GM19035 (cell line): ENCODE data around the gene AGBL4.

Source experiments
- ATAC-seq: cut with Tn5 transposase; IDR thresholded peaks from one replicate; pipeline ENCODE4 v1.9.1; 2021; ENCODE audit not compliant: unreplicated experiment

The AGBL4 gene

DNA sequence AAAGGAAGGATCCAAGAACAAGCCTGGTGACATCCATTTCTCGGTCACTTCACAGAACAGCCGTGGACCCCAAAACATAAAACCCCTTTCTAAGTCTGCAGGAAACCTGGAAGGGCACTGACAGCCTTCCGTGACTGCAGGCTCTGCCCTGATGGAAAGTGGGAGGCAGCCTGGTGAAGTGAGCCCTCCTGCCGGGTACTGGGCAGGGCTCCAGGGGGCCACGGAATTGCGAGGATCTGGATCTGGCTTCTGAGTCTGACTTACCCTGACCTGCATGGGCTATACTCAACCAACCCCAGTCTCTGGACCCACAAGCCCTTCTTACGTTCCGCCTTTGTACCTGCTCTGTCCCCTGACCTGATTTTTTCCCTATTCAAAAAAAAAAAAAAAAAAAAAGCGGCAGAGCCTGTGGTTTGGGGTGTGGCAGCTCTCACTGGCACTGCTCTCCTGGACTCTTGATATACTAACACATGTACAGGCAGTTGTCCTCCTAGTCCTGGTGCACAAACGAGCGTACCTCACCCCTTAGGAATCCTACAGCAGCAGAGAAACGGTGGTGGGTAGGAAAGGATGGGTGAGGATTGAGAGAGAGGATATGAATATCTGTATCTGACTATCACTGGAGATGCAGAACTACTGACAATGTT is 1330.0 kb downstream of the AGBL4 start:
- ATAC-seq: no peak

DNA sequence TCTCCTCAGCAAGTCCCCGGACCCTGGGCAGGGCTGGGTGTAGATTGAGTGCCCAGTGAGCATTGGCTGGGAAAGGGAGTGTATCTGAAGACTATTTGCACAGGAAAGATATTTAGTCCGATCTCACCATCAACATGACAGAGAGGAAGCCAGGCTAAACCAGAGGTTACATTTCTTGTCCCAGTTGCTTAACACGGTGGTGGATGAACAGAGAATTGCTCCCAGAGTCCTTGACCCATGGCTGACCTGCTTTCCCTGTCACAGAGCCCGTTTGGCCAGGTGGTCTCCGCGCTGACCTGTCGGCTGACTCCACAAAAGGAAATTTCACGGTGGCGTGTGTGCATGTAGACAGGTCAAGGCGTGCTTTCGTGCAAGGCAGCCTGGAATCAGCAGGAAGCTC is 1330.6 kb downstream of the AGBL4 start:
- no peak for ATAC-seq

DNA sequence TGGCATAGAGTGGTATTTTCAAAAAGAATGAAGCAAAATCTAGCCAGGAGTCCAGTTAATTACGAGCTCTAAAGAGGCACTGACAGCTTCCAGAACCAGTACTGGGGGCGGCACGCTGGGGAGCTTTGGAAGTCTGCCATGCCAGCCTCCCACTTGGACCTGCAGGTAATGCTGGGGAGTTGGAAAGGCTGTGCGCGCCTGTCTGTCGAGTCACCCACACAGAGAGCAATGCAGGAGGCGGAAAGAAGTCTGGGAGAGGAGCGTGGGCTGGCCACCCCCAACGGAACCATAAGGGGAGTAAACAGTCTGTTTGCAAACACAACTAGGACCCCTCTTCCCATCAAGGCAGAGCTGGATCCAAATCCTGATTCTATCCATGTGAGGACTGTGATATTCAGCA is 1331.5 kb downstream of the AGBL4 start:
- no peak for ATAC-seq

DNA sequence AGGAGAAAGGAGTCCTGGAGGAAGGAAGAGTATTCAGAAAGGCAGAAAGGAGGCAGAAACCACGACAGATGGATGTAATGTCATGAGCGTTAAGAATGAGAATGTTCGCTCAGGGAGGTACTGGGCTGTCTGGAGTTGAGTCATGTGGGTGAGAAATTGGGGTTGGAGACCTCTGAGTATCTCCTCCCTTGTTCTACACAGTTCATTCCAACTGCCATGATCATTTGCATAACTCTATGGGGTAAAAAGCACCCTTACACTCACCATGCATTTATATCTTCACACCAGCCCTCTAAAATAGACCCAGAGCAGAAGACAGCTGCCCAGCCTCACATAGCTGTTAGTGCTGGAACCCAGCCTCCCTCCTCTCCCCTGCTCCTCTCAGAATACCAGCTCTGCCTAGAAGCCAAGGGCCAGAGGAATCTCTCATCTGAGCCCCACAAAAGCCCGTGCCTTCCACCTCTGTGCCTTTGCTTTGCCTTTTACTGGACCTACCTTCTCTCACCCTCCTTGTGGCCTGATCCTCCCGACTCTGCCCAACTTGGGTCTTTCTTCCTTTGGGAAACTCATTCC is 1332.2 kb downstream of the AGBL4 start:
- no peak for ATAC-seq

DNA sequence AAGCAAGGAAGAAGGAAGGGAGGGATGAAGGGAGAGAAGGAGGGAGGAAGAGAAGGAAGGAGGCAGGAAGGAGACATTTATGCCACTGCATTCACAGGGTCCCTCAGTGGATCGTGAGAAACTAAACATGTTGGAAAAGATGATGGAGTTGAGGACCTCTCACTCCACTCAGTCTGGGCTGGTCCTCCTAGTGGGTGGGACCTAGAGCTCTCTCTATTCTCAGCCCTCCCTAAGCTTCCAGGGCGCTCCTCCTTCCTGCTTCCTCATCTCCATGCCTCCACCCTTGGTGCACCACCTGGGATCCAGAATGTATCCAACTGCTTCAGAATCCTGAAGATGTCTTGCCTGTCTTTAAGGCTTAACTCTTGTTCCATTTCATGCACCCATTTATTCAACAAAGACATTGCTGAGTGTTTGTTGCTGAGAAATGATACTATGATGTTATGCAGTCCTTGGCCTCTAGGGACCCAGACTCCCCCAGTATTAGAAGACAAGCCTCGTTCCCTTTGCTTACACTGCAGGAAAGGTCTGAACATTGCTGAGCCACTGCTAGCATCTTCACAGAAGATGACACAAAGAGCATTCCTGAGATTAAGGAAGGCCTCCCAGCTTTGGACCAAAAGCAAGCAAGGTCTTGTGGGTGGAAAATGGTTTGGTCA is 1335.5 kb downstream of the AGBL4 start:
- peak; percentile 74 for ATAC-seq

DNA sequence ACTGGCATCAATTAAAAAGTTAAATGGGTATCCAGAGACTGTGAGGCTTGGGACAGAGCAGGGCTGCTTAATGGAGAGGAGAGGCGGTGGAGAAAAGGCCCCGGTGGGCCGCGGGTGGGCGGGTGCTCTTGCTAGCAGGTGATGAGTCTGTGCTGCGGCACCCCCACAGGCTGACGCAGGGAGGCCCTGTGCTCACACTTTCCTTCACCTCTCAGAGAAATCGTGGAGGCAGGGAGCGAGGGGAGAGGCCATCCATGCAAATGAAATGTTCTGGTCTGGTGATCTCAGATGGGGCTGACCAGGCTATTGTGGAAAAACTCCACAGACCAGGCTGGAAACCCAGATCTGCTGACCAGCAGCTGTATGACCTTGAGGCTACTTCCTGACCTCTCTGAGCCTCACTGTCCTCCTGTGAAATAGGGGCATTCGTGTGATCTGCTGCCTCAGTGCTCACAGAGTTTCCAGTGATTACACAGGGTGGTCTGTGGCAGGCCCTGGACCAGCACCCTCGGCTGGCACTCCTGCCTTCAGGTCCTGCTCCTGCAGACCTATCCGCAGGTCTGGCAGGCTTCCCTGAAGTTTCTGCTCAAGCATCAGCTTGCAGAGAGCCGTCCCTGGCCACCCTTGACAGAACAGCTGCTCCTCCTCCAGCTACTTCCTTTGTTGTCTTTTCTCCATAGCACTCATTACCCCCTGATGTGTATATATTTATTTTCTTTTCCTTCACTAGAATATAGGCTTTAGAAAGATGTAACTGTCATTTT is 1336.3 kb downstream of the AGBL4 start:
- ATAC-seq: no peak

DNA sequence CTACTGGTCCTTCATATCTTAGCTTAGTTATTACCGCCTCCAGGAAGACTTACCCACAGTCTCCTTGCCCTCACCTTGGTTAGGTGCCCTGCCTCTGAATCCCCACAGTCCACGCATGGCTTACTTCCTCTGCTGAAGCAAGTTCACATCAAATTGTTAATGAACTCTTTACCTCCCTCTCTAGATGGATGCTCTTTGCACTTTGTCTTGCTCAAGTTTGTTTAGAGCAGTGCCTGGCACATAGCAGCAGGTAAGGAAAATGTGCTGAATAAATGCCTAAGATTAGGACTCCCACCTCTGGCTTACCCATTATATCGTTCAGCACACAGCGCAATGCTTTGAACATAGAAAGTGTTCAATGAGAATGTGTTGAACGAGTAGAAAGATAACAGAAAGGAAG is 1337.6 kb downstream of the AGBL4 start:
- no peak for ATAC-seq

DNA sequence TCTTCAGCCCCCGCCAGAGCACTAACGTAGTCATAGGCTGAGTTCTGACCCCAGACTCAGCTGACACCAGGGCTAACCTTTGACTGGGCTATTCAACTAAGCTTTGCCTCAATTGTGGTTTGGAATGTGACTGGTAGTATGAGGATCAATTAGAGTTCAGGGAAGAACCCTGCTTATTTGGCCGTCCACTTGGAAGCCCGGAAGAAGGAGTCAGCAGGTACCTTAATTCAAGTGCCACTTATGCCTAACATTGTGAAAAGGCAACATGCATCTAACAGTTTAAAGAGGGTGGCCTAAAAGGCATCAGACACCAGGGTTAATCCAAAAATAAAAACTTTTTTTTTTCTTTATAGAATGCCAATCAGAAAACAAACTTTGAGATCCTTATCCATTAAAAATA is 1339.4 kb downstream of the AGBL4 start:
- no peak for ATAC-seq

DNA sequence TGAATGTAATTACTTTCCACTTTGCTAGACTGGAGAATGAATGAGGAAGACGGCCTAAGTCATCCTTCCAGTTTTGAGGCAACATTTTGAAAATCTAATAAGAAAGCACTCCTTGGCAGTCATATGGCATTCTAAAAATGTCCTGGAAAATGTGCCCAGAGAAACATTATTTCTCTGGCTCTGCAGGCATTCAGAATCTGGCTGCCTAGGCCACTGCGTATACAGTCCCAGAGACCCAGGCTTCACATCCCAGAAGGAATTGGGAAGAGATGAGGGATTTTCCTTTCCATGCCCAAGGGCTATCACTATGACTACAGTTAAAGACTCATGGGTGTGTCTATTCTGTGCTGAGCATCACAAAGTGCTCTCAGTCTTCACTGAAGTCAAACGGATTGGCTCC is 1339.9 kb downstream of the AGBL4 start:
- no peak for ATAC-seq

DNA sequence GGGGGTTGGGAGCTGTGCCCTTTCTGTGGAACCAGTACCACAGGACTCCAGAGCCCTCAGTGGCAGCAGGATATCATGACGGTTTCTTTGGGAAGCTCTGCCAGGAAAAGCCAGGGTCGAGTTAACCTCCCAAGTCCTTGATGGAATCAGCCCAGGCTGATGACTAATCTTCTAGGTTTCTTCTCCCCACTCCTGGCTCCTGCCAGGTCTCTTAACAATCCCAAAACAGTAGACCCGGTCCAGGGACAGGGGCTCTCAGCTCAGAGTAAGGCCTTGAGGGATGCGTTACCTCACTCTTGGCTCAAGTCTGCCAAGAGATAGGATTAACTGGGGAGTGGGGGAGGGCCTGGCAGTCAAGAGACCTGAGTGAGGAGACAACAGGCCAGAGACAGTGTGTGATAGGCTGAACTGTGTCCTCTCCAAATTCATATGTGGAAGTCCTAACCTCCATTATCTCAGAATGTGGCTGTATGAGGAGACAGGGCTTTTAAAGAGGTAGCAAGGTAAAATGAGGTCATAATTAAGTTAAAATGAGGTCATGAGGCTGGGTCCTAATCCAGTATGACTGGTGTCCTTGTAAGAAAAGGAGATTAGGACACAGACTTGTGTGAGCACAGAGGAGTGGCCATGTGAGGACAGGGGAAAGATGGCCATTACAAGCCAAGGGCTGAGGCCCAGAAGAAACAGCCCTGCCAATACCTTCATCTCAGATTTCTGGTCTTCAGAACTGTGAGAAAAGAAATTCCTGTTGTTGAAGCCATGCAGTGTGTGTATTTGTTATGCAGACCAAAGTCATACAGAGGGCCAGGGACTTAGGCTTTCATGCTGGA is 1342.1 kb downstream of the AGBL4 start:
- no peak for ATAC-seq

DNA sequence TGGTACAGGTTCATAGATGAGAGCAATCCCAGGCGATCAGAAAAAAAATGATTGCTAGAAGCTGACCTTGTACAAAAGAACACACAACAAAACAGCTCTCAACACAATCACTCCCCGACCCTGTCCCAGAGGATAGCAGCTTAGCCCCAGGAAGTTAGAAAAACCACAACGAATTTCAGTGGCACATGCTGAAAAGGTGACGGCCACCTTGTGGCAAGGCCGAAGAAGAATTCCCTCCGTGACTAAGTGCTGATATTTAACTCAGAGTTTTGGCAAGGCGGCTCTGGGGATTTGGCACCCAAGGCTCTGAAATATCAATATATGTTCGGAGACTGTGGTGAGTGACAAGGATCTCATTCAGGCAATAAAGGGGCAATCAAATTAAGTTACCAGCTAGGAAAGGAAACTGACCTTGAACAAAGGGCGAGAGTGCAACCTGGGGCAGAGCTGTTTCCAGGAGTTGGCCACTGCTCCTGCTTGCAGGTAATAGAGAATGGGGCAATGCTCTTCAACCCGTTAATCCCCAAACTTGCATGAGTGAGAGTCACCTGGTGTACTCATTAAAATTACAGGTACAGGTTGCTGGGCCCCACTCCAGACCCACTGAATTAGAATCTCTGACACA is 1343.2 kb downstream of the AGBL4 start:
- ATAC-seq: no peak

DNA sequence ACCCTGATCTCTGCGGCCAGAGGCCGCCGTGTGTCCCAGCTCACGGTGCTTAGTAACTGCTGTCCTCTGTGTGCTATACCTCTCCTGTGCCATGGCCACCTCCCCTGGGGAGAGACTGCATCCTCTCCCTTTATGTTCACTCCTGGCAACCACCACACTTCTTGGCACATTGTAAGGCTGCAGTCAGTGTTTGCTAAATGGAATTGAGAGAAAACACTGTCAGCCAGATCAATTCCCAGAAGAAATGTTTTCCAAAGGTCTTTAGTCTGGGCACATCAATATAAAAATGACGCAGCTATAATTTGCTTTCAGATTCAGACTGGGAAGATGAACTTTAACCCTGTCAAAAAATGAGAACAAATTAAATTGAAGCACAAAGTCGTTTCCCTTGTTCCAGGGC is 1343.9 kb downstream of the AGBL4 start:
- no peak for ATAC-seq

DNA sequence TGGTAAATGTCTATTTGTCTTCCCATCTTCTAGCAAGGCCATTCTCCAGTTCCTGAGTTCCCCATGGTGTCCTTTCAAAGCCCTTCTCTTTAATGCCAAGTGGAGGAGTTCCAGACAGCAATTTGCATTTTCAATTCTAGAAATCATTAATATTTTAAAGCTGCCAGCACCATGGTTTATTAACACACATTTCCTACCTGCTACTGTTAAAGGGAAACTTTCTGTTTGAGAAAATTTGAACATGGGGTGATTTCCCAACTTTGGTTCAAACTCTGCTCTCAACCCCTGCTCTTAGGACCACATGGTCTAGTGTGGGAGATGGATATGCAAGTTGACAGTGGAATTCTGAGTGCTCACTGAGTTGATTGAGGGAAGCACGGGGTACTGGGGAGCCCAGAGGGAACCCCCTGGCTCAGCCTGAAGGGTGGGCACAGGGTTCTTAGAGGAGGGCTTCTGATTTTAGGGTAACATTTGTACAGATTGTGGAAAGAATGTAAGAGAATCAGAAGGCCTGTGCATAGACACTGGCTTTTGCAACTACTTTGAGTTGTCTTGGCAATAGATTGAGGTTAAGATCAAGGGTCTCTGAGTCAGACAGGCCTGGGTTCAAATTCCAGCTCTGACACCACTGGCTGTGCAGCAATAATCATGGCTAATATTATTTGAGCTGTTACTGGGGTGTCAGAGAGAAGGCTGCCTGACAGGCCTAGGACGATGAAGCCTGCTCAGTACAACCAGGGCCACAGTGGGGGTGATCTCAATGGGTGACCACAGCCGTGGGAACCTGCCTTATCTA is 1344.8 kb downstream of the AGBL4 start:
- no peak for ATAC-seq

DNA sequence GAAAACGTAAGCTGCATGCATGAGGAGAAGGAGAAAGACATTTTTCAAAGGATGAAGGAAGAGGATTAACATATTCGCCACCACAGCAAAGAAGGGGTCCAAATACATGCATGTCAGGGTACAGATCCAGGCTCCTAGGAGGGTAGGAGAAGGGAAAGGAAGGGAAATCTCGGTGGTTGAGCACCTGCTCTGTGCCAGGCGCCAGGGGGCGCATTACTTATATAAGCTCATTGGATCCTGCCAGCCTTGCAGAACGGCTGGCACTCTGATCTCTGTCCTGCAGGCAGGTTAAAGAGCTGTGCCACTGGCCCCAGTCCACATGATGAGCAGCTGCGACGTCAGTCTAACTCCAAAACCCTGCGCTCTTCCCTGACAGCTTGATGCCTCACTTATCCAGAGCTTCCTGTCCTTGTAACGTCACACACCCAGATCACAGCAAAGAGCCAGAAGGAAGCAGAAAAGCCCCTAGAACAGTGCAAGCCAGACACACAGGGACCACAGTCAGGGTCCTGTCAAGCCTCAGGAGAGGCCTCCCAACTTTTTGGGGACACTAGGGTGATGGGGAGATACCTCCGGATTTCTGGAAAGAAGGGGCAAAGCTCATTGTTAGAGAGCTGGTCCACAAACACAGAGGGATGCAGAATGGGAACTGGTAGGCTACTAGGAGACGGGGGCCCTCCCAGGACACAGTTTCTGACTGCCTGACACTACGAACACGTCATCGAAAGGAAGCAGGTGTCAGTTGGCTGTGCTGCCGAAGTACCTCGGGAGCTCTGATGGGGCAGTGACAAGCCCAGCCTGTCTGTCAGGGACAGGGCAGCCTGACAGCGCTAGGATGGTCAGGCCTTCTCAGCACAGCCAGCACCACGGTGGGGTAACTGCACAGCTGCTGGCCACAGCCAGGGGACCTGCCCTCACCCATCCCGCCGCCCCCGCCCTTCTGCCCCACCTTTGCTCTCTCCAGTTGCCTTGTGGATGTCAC is 1346.2 kb downstream of the AGBL4 start:
- peak; percentile 47 for ATAC-seq

DNA sequence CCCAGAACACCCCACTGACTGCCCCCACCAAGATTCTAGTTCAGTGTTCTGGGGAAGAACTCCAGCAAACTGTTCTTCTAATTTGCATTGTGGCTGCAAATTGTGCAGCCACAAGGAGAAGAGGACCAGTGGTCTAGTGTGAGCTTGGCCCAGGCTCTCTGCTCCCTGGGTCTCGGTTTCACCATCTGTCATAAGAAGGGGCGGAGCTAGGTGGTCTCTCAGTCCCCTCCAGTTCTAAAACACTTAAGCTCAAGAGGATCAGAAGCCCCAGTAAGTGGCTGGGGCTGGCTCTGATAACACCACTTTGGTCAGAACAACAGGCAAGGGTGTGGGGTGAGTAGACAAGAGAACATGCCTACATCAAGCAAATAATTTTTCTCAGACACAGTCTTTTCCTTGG is 1346.9 kb downstream of the AGBL4 start:
- no peak for ATAC-seq

DNA sequence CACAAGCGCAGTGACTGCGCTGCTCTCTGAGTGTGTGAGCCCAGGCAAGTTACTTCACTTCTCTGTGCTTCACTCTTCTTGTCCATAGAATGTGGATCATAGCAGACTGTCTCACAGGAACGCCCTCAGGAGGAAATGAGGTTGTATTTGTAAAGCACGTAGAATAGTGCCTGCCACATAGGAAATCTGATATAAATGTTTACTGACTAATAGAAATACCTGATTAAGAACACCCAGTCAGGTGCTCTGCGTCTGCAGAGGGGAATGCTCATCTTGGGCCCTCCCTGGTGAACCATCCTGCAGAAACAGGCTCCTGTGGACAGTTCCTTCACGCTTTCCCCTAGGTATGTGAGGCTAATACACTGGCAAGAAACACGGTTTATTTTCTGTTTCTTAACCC is 1347.4 kb downstream of the AGBL4 start:
- ATAC-seq: no peak

DNA sequence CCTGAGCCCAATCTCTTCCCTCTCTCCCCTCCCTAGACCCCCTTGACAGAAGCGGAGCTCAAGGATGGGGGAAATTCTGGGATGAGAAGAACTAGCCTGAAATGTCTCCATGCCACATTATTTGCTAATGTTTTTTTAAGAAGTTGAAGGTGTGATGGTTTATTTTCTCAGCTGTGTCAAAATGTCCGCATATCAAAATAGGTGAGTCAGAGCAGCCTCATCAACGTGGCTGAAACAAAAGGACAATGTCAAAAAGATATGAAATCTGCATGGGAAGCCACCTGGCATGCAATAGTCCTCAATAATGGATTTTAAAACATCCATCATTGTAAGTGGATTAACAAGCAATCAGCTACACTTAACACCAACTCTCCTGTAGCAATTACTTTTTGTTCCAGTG is 1348.5 kb downstream of the AGBL4 start:
- ATAC-seq: no peak

DNA sequence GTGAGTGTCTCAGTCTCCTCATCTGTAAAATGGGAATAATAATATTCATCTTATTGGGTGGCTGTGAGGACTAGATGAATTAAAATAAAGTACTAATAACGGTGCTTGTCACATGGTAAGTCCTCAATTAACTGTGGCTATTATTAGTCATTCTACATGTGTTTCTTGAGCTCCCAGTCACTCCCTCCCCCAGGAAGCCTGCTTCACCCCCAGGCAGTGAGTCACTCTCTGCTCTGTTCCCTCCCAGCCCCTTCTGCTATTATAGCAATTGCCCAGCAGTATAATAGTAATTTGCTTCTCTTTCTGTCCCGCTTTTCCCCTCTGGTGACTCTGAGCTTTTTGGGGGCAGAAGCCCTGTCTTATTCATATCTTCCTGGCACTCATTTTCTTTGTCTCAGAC is 1349.1 kb downstream of the AGBL4 start:
- no peak for ATAC-seq
